Suprapubic skin (tissue), 4 donors: ENCODE results near the gene SMIM33. TPM values are rescaled to one million over a fixed set of nuclear protein-coding genes. Genes with fewer than 3 reads are reported as not detected.
"Not testable (repeated sequence)": the region's sequence is repeated elsewhere in the genome, so short reads cannot be mapped to it uniquely, and the experiment has no call there.

Source experiments
- DNase-seq, 2 donors: peaks; one replicate each; pipeline ENCODE4 v3.0.0-alpha.2; 2019; ENCODE audit warnings: low spot score in 2 of 2
- H3K27ac ChIP-seq: fragments of 200-600 bp; sonication (generic); one replicate; pipeline ENCODE4 v1.5.1; 2019
- H3K27me3 ChIP-seq: fragments of 200-600 bp; sonication (generic); one replicate; pipeline ENCODE4 v1.5.1; 2019
- H3K36me3 ChIP-seq: fragments of 200-600 bp; sonication (generic); one replicate; pipeline ENCODE4 v1.5.1; 2019
- H3K4me1 ChIP-seq: fragments of 200-600 bp; sonication (generic); one replicate; pipeline ENCODE4 v1.5.1; 2019
- H3K4me3 ChIP-seq: fragments of 200-600 bp; sonication (generic); one replicate; pipeline ENCODE4 v1.5.1; 2019; ENCODE audit warnings: mild to moderate bottlenecking
- H3K9me3 ChIP-seq: fragments of 200-600 bp; sonication (generic); one replicate; pipeline ENCODE4 v1.5.1; 2019
- EP300 ChIP-seq: sonication (generic); formaldehyde crosslinking; IDR thresholded peaks from one replicate; pipeline ENCODE4 v1.6.1; 2017; ENCODE audit warnings: antibody characterized with exemption
- POLR2A ChIP-seq, 2 donors: fragments of 450-650 bp; IDR thresholded peaks; one replicate each; pipeline ENCODE4 v1.6.1; 2017; ENCODE audit warnings: antibody characterized with exemption in 2 of 2, mild to moderate bottlenecking in 2 of 2, moderate library complexity in 2 of 2
- POLR2AphosphoS5 ChIP-seq, 3 donors: sonication (generic); formaldehyde crosslinking; IDR thresholded peaks; one replicate each; pipeline ENCODE4 v1.6.1; 2017; ENCODE audit warnings: antibody characterized with exemption in 3 of 3
- WGBS: methylation state at CpG from one replicate; pipeline ENCODE4 v1.1.5; 2018; 5-methylcytosine and 5-hydroxymethylcytosine counted together
- total RNA-seq, 4 donors: library from RNA; depleted of rRNA; stranded (reverse); fragments of >200 nt; gene quantifications; one replicate each; pipeline ENCODE4 v1.1.0, GENCODE V29; 2016
- TF ChIP-seq, protein P1 (sequence below), 2 donors: fragments of 200-600 bp in 1 of 2; fragments of 450-650 bp in 1 of 2; sonication (generic) in 1 of 2; IDR thresholded peaks; one replicate each; pipeline ENCODE4 v1.5.1; 2016 to 2019; ENCODE audit warnings: antibody characterized with exemption in 2 of 2, mild to moderate bottlenecking in 1 of 2, moderate library complexity in 1 of 2

Gene SMIM33
- total RNA-seq, 4 donors from 2014 or later: not detected

DNA sequence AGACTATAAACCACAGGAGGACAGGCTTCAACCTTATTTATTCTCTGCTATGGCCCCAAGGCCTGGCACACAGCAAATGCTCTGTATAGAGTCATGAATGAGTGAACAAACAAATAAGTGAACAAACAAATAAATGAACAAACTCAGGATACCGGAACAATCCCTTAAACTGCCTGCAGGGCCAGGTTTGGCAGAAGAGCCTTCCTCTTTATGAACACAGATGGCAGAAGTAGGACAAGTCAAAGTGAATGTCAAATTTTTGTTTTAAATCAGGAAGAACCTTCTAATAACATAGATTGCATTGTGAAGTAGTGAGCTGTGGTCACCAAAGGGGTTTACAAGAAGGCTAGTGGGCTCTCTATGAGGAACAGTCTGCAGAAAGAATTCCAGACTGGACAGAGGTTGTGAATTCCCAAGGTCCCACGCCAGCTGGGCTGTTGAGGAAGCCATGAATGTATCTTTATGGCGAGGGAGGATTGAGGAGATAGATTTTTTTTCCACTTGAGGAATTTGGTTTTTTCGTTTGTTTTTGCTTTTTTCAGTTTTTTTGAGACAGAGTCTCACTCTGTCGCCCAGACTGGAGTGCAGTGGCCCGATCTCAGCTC, 42.1 kb downstream of the SMIM33 start:
- Histone ChIP-seq H3K36me3 (no peaks in the 10 kb centered on the region), H3K9me3 (no peaks in the 10 kb centered on the region), H3K27ac (no peak overlapping the region), H3K4me3 (no peak overlapping the region), H3K27me3 (no peaks in the 10 kb centered on the region), H3K4me1 (peaks cover 21% of the 10 kb centered on the region)
- no peak for TF ChIP-seq POLR2A (IDR thresholded peaks at IDR 0.05)
- DNase-seq: no peak
- 88% methylated on average over 6 of the region's 6 CpGs for WGBS

DNA sequence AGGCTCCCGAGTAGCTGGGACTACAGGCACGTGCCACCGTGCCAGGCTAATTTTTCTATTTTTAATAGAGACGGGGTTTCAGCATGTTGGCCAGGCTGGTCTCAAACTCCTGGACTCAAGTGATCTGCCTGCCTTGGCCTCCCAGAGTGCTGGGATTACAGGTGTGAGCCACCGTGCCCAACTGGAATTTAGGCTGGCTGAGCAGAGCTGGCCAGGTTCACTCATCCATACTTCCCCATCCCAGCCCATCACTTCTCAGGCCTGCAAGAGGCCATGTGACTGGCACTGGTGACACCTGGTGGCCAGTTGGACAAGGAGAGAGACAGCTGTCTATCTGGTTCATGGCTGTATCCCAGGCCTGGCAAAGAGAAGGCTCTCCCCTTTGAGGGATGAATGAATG, 42.6 kb downstream of the SMIM33 start:
- not testable (repeated sequence) for H3K27me3 ChIP-seq, H3K4me3 ChIP-seq, H3K9me3 ChIP-seq, H3K27ac ChIP-seq, H3K36me3 ChIP-seq
- H3K4me1 ChIP-seq: peaks cover 26% of the 10 kb centered on the region
- TF ChIP-seq, protein P1, sequence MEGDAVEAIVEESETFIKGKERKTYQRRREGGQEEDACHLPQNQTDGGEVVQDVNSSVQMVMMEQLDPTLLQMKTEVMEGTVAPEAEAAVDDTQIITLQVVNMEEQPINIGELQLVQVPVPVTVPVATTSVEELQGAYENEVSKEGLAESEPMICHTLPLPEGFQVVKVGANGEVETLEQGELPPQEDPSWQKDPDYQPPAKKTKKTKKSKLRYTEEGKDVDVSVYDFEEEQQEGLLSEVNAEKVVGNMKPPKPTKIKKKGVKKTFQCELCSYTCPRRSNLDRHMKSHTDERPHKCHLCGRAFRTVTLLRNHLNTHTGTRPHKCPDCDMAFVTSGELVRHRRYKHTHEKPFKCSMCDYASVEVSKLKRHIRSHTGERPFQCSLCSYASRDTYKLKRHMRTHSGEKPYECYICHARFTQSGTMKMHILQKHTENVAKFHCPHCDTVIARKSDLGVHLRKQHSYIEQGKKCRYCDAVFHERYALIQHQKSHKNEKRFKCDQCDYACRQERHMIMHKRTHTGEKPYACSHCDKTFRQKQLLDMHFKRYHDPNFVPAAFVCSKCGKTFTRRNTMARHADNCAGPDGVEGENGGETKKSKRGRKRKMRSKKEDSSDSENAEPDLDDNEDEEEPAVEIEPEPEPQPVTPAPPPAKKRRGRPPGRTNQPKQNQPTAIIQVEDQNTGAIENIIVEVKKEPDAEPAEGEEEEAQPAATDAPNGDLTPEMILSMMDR (IDR thresholded peaks at IDR 0.05): peak; percentile 61 to 64
- WGBS: 70% methylated on average over 5 of the region's 5 CpGs
- DNase-seq: peak; percentile 81 to 88

DNA sequence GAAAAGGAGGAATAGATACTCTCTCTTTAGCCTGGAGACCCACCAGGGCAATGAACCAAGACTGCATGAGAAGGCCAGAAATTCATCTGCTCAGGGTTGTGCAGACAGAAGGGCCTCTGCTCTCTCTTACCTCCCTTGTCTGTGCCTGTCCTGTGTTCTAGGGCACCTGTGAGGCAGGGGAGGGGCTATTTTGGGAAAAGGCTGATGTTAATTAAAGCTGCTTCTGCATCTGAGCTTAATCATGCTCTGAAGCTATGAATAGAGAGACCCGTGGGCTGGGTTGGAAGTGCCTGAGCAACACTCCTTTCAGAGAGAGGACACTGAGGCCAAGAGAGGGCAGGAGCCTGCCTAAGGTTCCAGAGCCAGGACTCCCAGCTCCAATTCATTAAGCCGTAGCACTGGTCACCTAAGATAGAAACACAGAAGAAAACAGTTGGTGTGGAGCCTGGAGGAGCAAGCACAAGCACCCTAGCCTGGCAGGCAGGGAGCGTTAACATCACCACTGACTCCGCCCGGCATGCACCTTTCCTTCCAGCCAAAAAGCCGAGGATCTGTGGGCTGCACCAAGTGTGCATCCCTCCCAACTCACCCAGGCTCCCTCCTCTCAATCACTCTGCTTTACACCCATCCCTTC, 43.2 kb downstream of the SMIM33 start:
- no peak overlapping the region for H3K4me3 ChIP-seq
- H3K9me3 ChIP-seq: no peaks in the 10 kb centered on the region
- no peak overlapping the region for H3K27ac ChIP-seq
- DNase-seq: no peak
- no peaks in the 10 kb centered on the region for H3K36me3 ChIP-seq
- peaks cover 29% of the 10 kb centered on the region for H3K4me1 ChIP-seq
- H3K27me3 ChIP-seq: no peaks in the 10 kb centered on the region
- 61% methylated on average over 6 of the region's 6 CpGs for WGBS
- TF ChIP-seq POLR2AphosphoS5 (IDR thresholded peaks at IDR 0.05) (no peak), POLR2A (IDR thresholded peaks at IDR 0.05) (no peak), EP300 (no peak)
- TF ChIP-seq, protein P1 (IDR thresholded peaks at IDR 0.05): peak in 1 of 2 donors; percentile 3

DNA sequence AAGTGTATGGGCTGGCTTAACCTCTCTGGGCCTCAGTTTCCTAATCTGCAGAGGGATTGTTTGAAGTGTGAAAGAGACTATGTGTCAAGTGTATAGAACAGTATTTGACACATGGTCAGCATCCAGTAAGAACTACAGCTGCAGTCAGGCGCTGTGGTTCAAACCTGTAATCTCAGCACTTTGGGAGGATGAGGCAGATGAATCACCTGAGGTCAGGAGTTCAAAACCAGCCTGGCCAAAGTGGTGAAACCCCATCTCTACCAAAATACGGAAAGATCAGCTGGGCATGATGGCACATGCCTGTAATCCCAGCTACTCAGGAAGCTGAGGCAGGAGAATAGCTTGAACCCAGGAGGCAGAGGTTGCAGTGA, 43.7 kb downstream of the SMIM33 start:
- no peak for DNase-seq
- Histone ChIP-seq H3K9me3 (no peaks in the 10 kb centered on the region), H3K27ac (no peak overlapping the region), H3K36me3 (no peaks in the 10 kb centered on the region), H3K27me3 (no peaks in the 10 kb centered on the region), H3K4me3 (no peak overlapping the region), H3K4me1 (peaks cover 29% of the 10 kb centered on the region)
- WGBS: 71% methylated on average over 2 of the region's 2 CpGs
- no peak for TF ChIP-seq POLR2AphosphoS5 (IDR thresholded peaks at IDR 0.05)
- no peak for TF ChIP-seq POLR2A (IDR thresholded peaks at IDR 0.05)
- no peak for TF ChIP-seq EP300
- TF ChIP-seq, protein P1 (IDR thresholded peaks at IDR 0.05): no peak

DNA sequence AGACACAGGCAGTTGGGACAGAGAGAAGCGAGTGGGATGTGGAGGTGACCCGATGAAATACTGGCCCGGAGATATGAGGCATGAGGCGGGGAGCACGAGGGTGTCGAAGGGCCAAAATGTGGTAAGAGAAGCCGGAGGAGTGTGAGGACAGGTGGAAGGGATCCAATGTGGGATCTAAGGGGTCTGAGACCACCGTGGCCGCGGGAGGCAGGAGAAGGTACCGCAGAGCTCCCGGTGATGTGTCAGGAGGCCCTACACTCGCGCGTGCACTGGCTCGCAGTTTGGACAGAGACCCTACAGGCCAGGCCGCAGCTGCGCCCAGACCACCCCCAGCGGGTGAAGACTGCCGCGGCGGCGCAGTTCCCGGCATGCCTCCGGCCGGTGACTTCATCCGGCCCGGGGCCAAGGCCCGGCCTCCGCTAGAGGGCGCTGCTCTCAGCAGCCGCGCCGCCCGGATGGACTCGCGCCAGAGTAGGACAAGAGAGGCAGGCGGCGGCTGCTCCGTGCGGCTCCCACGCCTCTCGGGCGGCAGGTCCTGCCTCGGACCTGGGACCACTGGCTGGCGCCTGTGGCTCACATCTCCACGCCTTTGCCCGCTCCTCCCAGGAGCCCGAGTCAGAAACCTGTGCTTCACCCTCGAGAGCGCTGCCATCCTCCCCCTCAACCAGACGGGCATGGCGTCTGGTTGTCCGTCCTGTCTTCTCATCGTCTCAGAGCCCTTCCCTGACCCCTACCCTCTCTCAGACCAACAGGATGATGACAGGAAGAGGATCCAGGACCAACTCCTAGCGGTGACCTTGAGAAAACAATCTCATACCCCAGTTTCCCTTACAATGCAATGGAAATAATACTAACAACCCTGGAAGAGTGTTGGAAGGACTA, 47.1 kb downstream of the SMIM33 start:
- DNase-seq: peak; percentile 92 to 93
- no peaks in the 10 kb centered on the region for H3K36me3 ChIP-seq
- H3K9me3 ChIP-seq: no peaks in the 10 kb centered on the region
- peaks cover 18% of the 10 kb centered on the region for H3K4me1 ChIP-seq
- H3K27ac ChIP-seq: peak overlapping the region; percentile 75
- no peaks in the 10 kb centered on the region for H3K27me3 ChIP-seq
- 8% methylated on average over 32 of the region's 56 CpGs for WGBS
- H3K4me3 ChIP-seq: peak overlapping the region; percentile 68
- TF ChIP-seq POLR2AphosphoS5 (IDR thresholded peaks at IDR 0.05) (peak; percentile 24 to 81 (median 62)), POLR2A (IDR thresholded peaks at IDR 0.05) (peak in 1 of 2 donors; percentile 37), EP300 (no peak)
- TF ChIP-seq, protein P1 (IDR thresholded peaks at IDR 0.05): peak; percentile 85 to 99

Other genes with a start within 250 kb of the SMIM33 start
- gene MATR3, start 177.3 kb upstream of the SMIM33 start, total RNA-seq: 100 to 1,000 TPM; 115 to 192 (median 129) TPM
- gene PAIP2, start 129.2 kb upstream of the SMIM33 start, total RNA-seq: 10 to 100 TPM; 50.3 to 71.0 (median 53.5) TPM
- gene SLC23A1, start 87.7 kb upstream of the SMIM33 start, total RNA-seq: 1 to 10 TPM in 3 of 4 donors, not detected in 1; 2.3 to 6.4 (median 3.0) TPM
- not detected for gene MZB1, start 81.1 kb upstream of the SMIM33 start, total RNA-seq
- under 1 TPM; 0.08 to 0.44 (median 0.35) TPM for gene PROB1, start 75.9 kb upstream of the SMIM33 start, total RNA-seq
- 1 to 10 TPM in 3 of 4 donors, not detected in 1; 1.3 to 2.2 (median 1.4) TPM for gene SPATA24, start 66.9 kb upstream of the SMIM33 start, total RNA-seq
- gene DNAJC18, start 31.5 kb upstream of the SMIM33 start, total RNA-seq: 1 to 10 TPM; 2.2 to 7.2 (median 2.9) TPM
- gene ECSCR, start 8.3 kb upstream of the SMIM33 start, total RNA-seq: 10 to 100 TPM in 2 of 4 donors, 1 to 10 TPM in 2; 4.2 to 16.6 (median 9.4) TPM
- gene STING1, start 11.8 kb downstream of the SMIM33 start, total RNA-seq: 10 to 100 TPM; 11.3 to 20.3 (median 14.8) TPM
- 10 to 100 TPM; 56.6 to 70.2 (median 58.0) TPM for gene UBE2D2, start 90.3 kb downstream of the SMIM33 start, total RNA-seq
- gene CXXC5, start 177.3 kb downstream of the SMIM33 start, total RNA-seq: 10 to 100 TPM; 21.8 to 40.6 (median 30.1) TPM